Fibroblast of pulmonary artery (primary cell): ENCODE measurements around the gene TTYH1.

ENCODE experiments used
- DNase-seq: peaks from one replicate; pipeline ENCODE4 v3.0.0-alpha.2; 2010; ENCODE audit warnings: low read depth
- H3K4me3 ChIP-seq: replicated peaks from 2 replicates; pipeline ENCODE4 v1.5.1; 2011; ENCODE audit warnings: low read depth, mild to moderate bottlenecking, control low read depth, low read length, moderate library complexity
- TF ChIP-seq, protein P1 (sequence below): IDR thresholded peaks from 2 replicates; pipeline ENCODE4 v1.5.1; 2011; ENCODE audit warnings: mild to moderate bottlenecking, control low read depth, low read length, inconsistent platforms; ENCODE audit errors: missing control alignments

Gene TTYH1

DNA sequence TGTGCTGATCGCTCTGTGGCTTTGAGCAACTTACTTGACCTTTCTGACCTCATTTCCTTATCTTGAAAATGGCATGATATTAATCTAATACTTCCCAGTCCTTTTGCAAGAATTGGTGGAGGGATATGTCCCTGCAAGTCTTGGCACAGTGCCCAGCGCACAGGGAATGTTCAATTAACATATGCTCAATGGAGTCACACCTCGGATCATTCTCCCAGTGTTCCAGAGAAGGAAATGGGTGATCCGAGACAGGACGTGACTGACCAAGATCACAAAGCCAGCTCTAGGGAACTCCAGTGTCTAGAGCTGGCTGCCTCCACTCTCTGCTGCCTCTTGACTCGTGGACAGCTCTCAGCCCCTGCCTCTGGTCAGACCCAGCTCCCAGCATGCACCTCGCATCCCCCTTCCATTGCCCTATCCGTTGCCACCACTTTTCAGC, 54.3 kb downstream of the TTYH1 start:
- no peak for DNase-seq
- TF ChIP-seq, protein P1, sequence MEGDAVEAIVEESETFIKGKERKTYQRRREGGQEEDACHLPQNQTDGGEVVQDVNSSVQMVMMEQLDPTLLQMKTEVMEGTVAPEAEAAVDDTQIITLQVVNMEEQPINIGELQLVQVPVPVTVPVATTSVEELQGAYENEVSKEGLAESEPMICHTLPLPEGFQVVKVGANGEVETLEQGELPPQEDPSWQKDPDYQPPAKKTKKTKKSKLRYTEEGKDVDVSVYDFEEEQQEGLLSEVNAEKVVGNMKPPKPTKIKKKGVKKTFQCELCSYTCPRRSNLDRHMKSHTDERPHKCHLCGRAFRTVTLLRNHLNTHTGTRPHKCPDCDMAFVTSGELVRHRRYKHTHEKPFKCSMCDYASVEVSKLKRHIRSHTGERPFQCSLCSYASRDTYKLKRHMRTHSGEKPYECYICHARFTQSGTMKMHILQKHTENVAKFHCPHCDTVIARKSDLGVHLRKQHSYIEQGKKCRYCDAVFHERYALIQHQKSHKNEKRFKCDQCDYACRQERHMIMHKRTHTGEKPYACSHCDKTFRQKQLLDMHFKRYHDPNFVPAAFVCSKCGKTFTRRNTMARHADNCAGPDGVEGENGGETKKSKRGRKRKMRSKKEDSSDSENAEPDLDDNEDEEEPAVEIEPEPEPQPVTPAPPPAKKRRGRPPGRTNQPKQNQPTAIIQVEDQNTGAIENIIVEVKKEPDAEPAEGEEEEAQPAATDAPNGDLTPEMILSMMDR, result no peak
- no peak overlapping the region for H3K4me3 ChIP-seq

DNA sequence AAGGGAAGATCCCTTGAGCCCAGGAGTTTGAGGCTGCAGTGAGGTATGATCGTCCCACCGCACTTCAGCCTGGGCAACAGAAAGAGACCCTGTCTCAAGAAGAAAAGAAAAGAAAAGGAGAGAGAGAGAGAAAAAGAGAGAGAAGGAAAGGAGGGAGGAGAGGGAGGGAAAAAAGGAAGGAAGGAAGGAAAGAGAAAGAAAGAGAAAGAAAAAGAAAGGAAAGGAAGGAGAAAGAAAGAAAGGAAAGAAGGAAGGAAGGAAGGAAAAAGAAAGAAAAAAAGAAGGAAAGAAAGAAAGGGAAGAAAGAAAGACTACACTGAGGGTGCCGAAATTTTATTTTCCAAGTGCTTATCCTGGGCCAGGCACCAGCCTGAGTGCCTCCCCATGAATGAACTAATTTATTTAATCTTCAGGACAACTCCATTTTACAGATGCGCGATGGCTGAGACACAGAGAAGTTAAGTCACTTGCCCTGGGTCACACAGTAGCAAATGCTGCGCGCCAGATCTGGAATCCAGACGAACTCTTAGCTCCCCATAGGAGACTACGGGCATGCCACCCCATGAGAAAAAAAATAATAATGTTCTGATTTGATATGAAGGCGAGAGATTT, 55.1 kb downstream of the TTYH1 start:
- peak overlapping the region; percentile 57 for H3K4me3 ChIP-seq
- TF ChIP-seq, protein P1, result no peak
- DNase-seq, result no peak

DNA sequence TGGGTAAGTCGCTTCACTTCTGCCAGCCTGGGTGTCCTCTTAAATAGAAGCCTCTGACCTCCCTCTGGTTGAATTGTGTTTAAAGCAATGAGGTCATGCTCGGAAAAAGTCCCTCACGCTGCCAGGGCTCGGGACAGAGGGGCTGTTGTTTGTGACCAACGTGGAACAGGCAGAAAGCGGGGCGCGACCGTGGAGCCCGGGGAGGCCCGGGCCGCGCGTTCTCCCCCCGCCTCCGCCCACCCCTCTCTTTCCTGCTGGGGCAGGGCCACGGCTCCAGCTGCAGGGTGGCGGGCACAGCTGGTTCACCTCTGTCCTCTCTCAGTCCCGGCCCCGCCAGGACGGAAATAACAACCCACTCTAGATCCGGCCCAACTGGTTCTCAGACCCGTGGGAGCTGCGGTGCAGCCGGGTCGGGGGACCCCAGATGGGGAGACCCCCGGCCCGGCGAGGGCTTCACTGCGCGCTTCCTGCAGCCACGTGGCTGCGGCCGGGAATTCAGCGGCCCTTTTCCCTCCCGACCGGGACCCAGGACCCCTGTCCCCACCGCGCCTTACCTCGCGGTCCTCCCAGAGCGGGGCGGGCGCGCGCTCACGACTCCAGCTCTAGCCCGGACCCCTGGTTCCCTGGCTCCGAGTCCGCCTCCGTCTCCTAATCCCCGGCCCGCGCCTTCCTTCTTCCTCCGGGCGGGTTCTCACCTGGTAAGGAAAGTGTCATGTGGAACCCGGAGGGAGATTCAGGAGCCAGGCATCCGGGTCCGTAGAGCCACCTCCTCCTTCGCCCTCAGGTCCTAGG, 55.9 kb downstream of the TTYH1 start:
- DNase-seq, result no peak
- H3K4me3 ChIP-seq, result peak overlapping the region; percentile 57
- TF ChIP-seq, protein P1, result no peak

DNA sequence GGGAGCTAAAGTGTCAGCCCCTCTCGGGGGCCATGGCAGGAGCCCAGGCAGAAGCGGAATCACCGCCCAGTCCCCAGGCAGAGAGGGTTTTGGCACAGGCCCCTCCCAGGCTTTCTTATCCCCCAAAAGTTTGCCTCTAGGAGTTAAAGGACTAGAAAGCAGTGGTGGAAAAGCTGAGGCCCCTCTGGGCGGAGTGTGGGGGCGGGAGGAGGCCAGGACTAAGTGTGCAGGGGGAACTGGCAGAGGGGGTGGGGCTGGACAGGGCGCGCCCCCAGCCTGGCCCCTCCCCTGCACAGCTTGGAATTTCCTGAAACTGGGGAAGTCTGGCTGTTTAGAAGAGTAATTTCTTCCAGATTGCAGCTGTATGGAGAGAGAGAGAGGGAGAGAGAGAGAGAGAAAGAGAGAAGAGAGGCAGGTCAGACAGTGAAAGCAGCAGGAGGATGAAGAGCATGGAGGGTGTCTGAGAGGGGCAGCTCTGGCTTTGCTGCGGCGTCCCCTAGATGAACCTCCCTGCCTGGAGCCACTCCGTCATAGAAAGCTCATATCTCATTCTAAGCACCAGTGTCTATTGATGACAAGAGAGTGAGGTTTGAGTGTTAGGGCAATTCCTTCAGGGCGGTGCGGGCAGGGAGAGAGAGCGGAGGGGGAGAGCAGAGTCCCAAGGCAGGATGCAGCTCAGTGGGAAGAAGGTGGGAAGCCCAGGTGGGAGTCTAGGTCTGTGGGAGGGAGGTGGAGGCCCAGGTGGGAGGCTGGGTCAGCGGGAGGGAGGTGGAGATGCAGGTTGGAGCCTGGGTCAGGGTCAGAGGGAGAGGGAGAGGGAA, 58.0 kb downstream of the TTYH1 start, which contains the start of gene CDC42EP5:
Gene CDC42EP5, minus strand, starts transcription at position 226 of the 821 bp plus-strand sequence. CDS start 7,749 bp downstream, outside the sequence.
- peak within 1 kb of the TSS; percentile 75 for H3K4me3 ChIP-seq
- TF ChIP-seq, protein P1, result no peak
- DNase-seq, result peak; percentile 90

DNA sequence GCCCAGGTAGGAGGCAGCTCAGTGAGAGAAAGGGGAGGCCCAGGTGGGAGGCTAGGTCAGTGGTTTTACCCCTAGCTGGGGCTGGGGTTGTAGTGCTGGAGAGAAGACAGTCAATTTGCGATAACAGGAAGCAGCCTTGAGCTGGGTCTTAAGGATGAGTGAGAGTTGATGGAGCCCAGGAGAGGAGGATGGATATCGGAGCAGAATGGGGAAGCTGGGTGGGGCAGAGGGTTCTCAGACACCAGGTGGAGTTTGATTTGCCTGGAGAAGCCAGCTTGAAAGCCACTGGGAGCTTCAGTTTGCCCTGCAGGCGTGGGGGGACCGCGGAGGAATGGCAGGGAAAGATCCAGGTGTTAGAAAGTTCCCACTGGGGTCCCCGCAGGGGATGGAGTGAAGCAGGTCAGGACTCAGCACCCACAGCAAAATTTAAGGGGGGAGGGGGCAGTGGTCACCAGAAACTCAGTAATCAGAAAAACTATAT, 58.7 kb downstream of the TTYH1 start:
- no peak for DNase-seq
- TF ChIP-seq, protein P1, result no peak
- peak overlapping the region; percentile 75 for H3K4me3 ChIP-seq

DNA sequence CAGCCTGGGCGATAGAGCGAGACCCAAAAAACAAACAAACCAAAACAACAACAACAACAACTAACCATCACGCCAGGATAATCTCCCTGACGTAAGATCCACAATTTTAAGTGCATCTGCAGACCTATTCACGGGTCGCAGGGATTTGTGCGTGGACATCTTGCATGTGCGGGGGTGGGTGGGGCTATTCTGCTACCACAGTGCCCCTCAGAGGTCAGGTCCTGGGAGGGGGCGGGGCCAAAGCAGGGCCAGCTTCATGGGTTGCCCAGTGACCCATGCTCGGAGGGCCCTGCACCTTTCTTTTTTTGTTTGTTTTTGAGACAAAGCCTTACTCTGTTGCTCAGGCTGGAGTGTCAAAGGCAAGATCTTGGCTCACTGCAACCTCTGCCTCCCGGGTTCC, 60.4 kb downstream of the TTYH1 start:
- TF ChIP-seq, protein P1, result no peak
- no peak overlapping the region for H3K4me3 ChIP-seq
- no peak for DNase-seq
